Endothelial cell of umbilical vein (primary cell): ENCODE measurements around the gene MB21D2. TPM values are rescaled to one million over a fixed set of nuclear protein-coding genes. Genes with fewer than 3 reads are reported as not detected.

Source experiments
- BruUV-seq: library from RNA; stranded (reverse); fragments of 400-500 nt; replicated peaks from 2 replicates; lab custom pipeline; 2021; lab: Mats Ljungman, UMichigan
- CTCF ChIA-PET: fragments of 300-600, 350-600 bp; sonication (Branson Sonifier 250); formaldehyde crosslinking; loops from one replicate; lab custom pipeline; 2021; ENCODE audit warnings: antibody characterized with exemption, inconsistent platforms; lab: Charles Lee
- POLR2A ChIA-PET: fragments of 300-600, 350-600 bp; sonication (Branson Sonifier 250); formaldehyde crosslinking; loops from one replicate; lab custom pipeline; 2021; ENCODE audit warnings: antibody characterized with exemption, inconsistent platforms; lab: Charles Lee
- DNase-seq: peaks from one replicate; pipeline ENCODE4 v3.0.0-alpha.2; 2011; ENCODE audit warnings: low read depth, low spot score
- FAIRE-seq: peaks from 2 replicates; lab custom pipeline; 2011; peaks lifted over from hg19 to GRCh38; lab: Jason Lieb, UNC
- H2AFZ ChIP-seq: 2 replicates; pipeline ENCODE4 v1.6.0; 2012; ENCODE audit warnings: low read depth, low read length, control low read depth, inconsistent platforms
- H3K27ac ChIP-seq: 2 replicates; pipeline ENCODE4 v1.5.1; 2011; ENCODE audit warnings: low read depth, mild to moderate bottlenecking, control low read depth, low read length, moderate library complexity; ENCODE audit not compliant: insufficient read depth
- H3K27me3 ChIP-seq, 2 experiments: 2 replicates each; pipeline versions ENCODE4 v1.6.0 to v1.6.1; 2011; ENCODE audit warnings: low read length in 2 of 2, mixed read lengths in 1 of 2; ENCODE audit not compliant: control insufficient read depth in 2 of 2, insufficient read depth in 2 of 2
- H3K36me3 ChIP-seq, 2 experiments: 2 replicates in 1 of 2; 3 replicates in 1 of 2; pipeline ENCODE4 v1.5.1; 2011; ENCODE audit warnings: low read length in 2 of 2, mild to moderate bottlenecking in 1 of 2, moderate library complexity in 1 of 2; ENCODE audit not compliant: control insufficient read depth in 2 of 2, insufficient read depth in 2 of 2; ENCODE audit errors: extremely low read depth in 1 of 2
- H3K4me1 ChIP-seq: 3 replicates; pipeline ENCODE4 v1.5.1; 2011; ENCODE audit warnings: mild to moderate bottlenecking, low read length; ENCODE audit not compliant: control insufficient read depth, insufficient read depth; ENCODE audit errors: extremely low read depth
- H3K4me2 ChIP-seq: 2 replicates; pipeline ENCODE4 v1.6.1; 2011; ENCODE audit warnings: low read length, control low read depth, mixed read lengths; ENCODE audit not compliant: insufficient read depth
- H3K4me3 ChIP-seq, 3 experiments: fragments of 200-600 bp in 1 of 3; sonication (generic), shearing (Covaris generic) in 1 of 3; replicated peaks in 1 of 3; 2 replicates each; pipeline ENCODE4 v1.5.1; 2011 to 2016; ENCODE audit warnings: control low read depth in 3 of 3, low read length in 3 of 3, mild to moderate bottlenecking in 2 of 3, inconsistent platforms in 1 of 3, low read depth in 1 of 3, moderate library complexity in 1 of 3; ENCODE audit not compliant: insufficient read depth in 1 of 3
- H3K79me2 ChIP-seq: 2 replicates; pipeline ENCODE4 v1.6.0; 2012; ENCODE audit warnings: low read length, inconsistent platforms; ENCODE audit not compliant: control insufficient read depth, insufficient read depth
- H3K9ac ChIP-seq: replicated peaks from 2 replicates; pipeline ENCODE3; 2011; ENCODE audit warnings: low read length, control low read depth; ENCODE audit not compliant: insufficient read depth; ENCODE audit errors: extremely low read depth
- H3K9me1 ChIP-seq: replicated peaks from 3 replicates; pipeline ENCODE4 v1.6.0; 2011; ENCODE audit warnings: mild to moderate bottlenecking, low read length; ENCODE audit not compliant: control insufficient read depth, insufficient read depth; ENCODE audit errors: extremely low read depth
- H3K9me3 ChIP-seq: replicated peaks from 2 replicates; pipeline ENCODE4 v1.5.1; 2012; ENCODE audit warnings: low read length, inconsistent platforms; ENCODE audit not compliant: control insufficient read depth, insufficient read depth
- H4K20me1 ChIP-seq: replicated peaks from 2 replicates; pipeline ENCODE3; 2011; ENCODE audit warnings: mild to moderate bottlenecking, low read length; ENCODE audit not compliant: control insufficient read depth, insufficient read depth; ENCODE audit errors: extremely low read depth
- EZH2 ChIP-seq: IDR thresholded peaks from 2 replicates; pipeline ENCODE4 v1.6.1; 2012; ENCODE audit warnings: borderline replicate concordance, low read depth, mild to moderate bottlenecking, moderate library complexity, low read length, inconsistent platforms; ENCODE audit not compliant: severe bottlenecking
- FOS ChIP-seq: IDR thresholded peaks from 2 replicates; pipeline ENCODE4 v1.6.1; 2011; ENCODE audit warnings: mild to moderate bottlenecking, low read length, moderate library complexity, borderline replicate concordance; ENCODE audit not compliant: insufficient read depth
- GATA2 ChIP-seq: IDR thresholded peaks from 2 replicates; pipeline ENCODE4 v1.7.0; 2011; ENCODE audit warnings: low read depth, mild to moderate bottlenecking, moderate library complexity, mixed read lengths, low read length; ENCODE audit not compliant: insufficient read length, insufficient read depth
- JUN ChIP-seq: IDR thresholded peaks from 2 replicates; pipeline ENCODE4 v1.6.1; 2011; ENCODE audit warnings: borderline replicate concordance, low read depth; ENCODE audit not compliant: insufficient read length, insufficient read depth
- MYC ChIP-seq: IDR thresholded peaks from one replicate; pipeline ENCODE4 v1.6.1; 2011; ENCODE audit warnings: mild to moderate bottlenecking, low read depth, low read length
- POLR2A ChIP-seq: IDR thresholded peaks from 2 replicates; pipeline ENCODE4 v1.6.1; 2012; ENCODE audit warnings: low read depth, mild to moderate bottlenecking, control low read depth, low read length
- POLR2AphosphoS5 ChIP-seq: IDR thresholded peaks from 2 replicates; pipeline ENCODE4 v1.6.1; 2012; ENCODE audit warnings: low read depth, mild to moderate bottlenecking, control low read depth, low read length, moderate library complexity; ENCODE audit not compliant: insufficient read depth
- dilution Hi-C: fragments of 300-500 bp; cut with MboI; formaldehyde crosslinking; loops from one replicate; pipeline ENCODE4 v1.15.0; 2019; ENCODE audit warnings: low sequenced_read_pairs; ENCODE audit not compliant: extremely low pct_ligation_motif_present
- intact Hi-C: fragments of 100-400 bp; cut with micrococcal nuclease; formaldehyde crosslinking; loops from one replicate; pipeline ENCODE4 v1.10.0; 2022
- polyA plus RNA-seq, 4 experiments: library from polyadenylated mRNA; depleted of rRNA in 3 of 4; stranded (reverse) in 3 of 4; unstranded in 1 of 4; fragments of >200 nt; gene quantifications; 2 replicates each; pipeline versions ENCODE4 v1.2.1 to v1.2.3, GENCODE V29; 2011 to 2012; ENCODE audit warnings: missing spikeins in 1 of 4
- total RNA-seq: library from RNA; stranded (reverse); gene quantifications from 2 replicates; pipeline ENCODE4 v1.2.3, GENCODE V29; 2021
- TF ChIP-seq, protein P1 (sequence below), 2 donors: IDR thresholded peaks; 1 replicate in 1 of 2; 2 replicates in 1 of 2; pipeline ENCODE4 v1.5.1; 2011; ENCODE audit warnings: low read length in 2 of 2, mild to moderate bottlenecking in 2 of 2, moderate library complexity in 2 of 2, control low read depth in 1 of 2, inconsistent platforms in 1 of 2, low read depth in 1 of 2; ENCODE audit not compliant: insufficient read depth in 1 of 2; ENCODE audit errors: extremely low read depth in 1 of 2
- TF ChIP-seq, protein P2 (sequence below): IDR thresholded peaks from 2 replicates; pipeline ENCODE4 v1.6.1; 2011; ENCODE audit not compliant: insufficient read depth, insufficient read length

MB21D2 gene
- total and polyA plus RNA-seq, 2 donors (not counting 3 experiments of a cell fraction or from before 2014, with no cell fraction given), result 6.7 to 7.4 TPM

DNA sequence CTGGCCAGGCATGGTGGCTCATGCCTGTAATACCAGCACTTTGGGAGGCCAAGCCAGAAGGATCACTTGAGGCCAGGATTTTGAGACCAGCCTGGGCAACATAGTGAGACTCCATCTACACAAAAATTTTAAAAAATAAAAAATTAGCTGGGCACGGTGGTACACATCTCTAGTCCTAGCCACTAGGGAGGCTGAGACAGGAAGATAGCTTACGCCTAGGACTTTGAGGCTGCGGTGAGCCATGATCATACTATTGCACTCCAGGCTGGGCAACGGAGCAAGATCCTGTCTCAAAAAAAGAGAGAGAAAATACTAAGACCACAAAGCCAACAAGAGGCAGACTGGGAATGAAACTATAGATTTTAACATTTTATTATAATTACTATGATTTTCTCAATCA is 4.1 kb downstream of the MB21D2 start:
- intact Hi-C loops (no loop called here), dilution Hi-C loops (no loop called here)
- Histone ChIP-seq H3K9ac (no peak overlapping the region), H3K27ac (no peak overlapping the region), H4K20me1 (no peaks in the 10 kb centered on the region), H3K4me3 (no peak overlapping the region), H3K9me1 (no peaks in the 10 kb centered on the region), H3K4me1 (peaks cover 8% of the 10 kb centered on the region), H3K36me3 (no peaks in the 10 kb centered on the region), H3K79me2 (peaks cover 16% of the 10 kb centered on the region), H3K27me3 (no peaks in the 10 kb centered on the region), H3K4me2 (no peak overlapping the region), H3K9me3 (no peaks in the 10 kb centered on the region), H2AFZ (no peak overlapping the region)
- DNase-seq (no peak), FAIRE-seq (no peak)
- ChIA-PET CTCF (interaction anchor here (2.6 kb wide), 1 partner anchor 25 kb away, joined by 23 read pairs; no protein-coding TSS in a partner anchor), POLR2A (no interaction called here)
- TF ChIP-seq GATA2 (no peak), EZH2 (no peak), FOS (no peak), POLR2AphosphoS5 (no peak), JUN (no peak), POLR2A (no peak), MYC (no peak)
- TF ChIP-seq, protein P1, sequence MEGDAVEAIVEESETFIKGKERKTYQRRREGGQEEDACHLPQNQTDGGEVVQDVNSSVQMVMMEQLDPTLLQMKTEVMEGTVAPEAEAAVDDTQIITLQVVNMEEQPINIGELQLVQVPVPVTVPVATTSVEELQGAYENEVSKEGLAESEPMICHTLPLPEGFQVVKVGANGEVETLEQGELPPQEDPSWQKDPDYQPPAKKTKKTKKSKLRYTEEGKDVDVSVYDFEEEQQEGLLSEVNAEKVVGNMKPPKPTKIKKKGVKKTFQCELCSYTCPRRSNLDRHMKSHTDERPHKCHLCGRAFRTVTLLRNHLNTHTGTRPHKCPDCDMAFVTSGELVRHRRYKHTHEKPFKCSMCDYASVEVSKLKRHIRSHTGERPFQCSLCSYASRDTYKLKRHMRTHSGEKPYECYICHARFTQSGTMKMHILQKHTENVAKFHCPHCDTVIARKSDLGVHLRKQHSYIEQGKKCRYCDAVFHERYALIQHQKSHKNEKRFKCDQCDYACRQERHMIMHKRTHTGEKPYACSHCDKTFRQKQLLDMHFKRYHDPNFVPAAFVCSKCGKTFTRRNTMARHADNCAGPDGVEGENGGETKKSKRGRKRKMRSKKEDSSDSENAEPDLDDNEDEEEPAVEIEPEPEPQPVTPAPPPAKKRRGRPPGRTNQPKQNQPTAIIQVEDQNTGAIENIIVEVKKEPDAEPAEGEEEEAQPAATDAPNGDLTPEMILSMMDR (IDR thresholded peaks at IDR 0.05; ENCODE audit: extremely low read depth in 1 of 2, insufficient read depth in 1 of 2, low read depth in 1 of 2, low read length in 2 of 2), result no peak
- TF ChIP-seq, protein P2, sequence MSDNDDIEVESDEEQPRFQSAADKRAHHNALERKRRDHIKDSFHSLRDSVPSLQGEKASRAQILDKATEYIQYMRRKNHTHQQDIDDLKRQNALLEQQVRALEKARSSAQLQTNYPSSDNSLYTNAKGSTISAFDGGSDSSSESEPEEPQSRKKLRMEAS, result no peak
- BruUV-seq, result no TSS peak
